ENCODE data around the gene CNTNAP1.

CNTNAP1 gene

DNA sequence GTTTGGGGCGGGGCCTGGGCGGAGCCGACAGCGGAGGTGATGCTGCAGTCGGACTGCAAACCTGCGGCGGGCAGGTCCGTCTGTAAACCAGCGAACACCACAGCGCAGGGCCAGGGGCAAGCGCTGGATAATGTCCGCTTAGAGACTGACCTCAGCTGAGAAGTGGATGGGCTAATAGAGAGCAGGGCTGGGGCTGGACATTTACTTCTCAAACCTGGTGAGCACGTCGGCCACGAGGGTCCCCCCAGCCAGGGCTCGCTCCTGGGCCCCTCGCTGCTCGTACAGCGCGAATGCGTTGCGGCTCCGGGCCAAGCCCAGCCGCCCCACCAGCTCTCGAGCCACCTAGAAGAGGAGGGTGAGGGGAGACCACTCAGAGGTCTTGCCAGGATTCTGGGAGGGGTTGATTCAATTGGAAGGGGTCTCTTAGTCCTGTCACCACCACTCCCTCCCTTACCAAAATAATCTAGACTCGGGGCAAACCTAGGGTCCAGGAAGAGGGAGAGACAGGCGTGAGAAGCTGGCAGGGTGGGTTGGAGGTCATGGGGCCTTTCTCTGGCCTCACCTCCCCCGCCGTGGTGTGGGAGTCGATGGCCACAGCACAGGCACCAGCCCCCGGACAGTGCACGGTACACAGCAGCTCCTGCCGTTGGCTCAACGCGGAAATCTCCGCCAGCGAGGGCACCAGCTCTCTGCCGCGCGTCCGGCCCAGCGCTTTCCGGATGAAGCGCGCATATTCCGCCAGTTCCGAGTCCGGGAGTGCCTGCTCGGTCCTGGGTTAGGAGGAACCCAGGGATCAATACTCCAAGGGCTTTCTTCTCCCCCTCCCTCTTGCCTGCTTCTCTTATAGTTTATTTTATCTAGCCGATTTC lies 11.3 kb upstream of the CNTNAP1 start:
- DNase-seq: no peak

DNA sequence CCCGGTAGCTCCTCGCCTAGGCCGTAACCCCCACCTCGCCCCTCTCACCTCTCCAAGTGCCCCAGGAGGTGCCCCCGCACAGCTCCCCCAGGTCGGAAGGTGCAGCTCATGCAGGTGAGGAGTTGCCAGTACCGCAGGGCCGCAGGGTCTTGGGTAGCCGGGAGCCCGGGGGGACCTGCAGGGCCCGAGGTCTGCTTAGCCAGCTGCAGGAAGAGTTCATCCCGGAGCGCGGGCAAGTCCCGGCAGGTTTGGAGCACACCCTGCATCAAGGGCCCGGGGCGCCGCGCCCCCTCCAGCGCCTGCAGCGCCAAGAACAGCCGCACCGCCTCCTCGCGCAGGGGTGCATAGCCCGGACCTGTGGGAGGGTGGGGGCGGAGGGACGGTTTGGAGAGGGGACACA lies 10.3 kb upstream of the CNTNAP1 start:
- DNase-seq: no peak

DNA sequence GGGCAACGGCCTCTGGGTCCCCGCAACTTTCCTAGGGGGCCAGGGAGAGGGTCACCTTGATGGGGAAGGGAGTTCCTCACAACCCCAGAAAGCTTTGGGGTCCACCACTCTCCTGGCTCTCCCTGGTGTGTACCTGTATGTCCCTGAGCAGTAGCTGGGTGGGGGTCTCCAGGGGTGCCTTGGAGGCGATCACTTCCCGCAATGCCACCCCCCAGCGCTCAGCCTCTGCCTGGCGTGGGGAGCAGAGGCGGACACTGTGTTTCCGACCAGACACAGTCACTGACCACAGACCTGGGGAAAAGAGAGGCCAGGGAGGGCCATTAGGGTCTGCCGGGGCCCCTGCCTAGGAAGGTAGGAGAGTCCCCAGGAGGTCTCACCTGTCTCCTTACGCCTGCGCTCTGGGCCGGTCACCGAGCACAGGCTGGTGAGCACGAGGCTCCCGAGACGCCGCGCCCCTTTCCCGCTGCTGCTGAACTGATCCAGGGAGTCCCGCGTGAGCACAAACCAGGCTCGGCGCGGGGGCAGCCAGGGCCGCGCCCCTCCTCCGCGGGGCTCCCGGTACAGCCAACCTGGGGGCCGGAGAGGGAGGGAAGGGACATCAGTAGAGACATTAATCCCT lies 9.0 kb upstream of the CNTNAP1 start:
- no peak for DNase-seq

DNA sequence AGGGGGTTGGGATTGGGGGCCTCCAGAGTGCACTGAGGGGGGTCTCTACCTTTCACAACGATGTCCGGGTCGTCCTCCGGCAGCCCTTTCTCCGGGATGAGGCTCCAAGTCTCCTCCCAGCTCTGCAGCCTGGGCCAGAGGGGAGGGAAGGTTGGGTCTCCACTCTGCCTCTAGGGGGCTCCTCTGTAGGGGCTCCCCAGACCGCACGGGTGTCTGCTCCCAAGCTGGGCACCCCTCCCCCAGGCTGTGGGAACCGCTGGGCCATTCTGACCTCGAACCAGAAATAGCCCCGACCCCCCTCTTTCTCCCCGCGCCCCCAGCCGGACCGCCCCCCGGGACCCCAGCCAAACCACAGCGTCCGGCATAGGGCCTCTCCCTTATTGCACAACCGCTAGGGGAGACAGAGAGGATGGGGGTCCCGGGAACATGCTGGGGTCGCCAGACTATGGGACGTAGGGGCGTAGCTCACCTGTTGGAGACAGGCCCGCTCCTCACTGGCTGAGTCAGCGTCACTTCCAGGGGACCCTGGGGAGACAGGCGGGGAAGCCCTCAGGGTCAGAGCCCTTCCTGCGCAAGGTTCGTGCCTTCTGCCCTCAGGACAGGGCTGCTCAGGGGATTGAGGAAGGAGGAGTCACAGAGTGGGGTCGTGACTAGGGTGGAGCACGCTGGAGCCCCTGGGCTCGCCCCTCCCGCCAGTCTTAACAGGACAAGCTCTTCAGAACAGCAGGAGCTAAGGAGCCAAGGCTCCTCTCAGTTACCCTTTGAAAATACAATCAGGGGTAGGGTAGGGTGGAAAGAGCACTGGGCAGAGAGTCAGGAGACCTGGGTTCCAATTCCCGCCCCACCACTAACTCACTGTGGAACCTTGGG lies 8.2 kb upstream of the CNTNAP1 start:
- peak; percentile 55 for DNase-seq

DNA sequence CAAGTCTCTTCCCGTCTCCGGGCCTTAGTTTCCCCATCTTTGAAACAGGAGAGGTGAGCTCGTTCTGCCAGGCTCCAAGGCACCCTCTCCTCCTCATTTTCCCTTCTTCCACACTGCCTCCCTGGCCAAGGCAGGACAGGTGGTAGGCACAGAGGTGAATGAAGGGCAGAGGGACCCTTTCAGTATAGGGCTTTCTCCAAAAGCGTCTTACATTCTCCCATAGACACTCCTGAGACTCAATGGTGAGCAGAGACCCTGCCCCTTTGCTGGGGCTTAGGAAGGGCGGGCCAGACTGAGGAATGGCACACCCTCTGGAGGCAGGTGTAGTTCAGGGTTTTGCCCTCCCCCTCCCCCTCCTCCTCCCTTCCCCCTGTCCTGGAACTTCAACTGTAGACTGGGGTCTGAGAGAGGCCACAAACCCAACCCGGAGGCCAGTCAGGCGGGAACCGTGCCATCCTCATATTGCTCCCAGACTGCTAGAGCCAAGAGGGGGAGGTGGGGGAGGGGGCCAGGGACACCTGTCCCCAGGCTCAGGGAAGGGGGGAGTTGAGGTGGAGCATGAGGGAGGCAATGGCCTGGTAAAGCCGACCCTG lies 7.5 kb upstream of the CNTNAP1 start:
- no peak for DNase-seq

DNA sequence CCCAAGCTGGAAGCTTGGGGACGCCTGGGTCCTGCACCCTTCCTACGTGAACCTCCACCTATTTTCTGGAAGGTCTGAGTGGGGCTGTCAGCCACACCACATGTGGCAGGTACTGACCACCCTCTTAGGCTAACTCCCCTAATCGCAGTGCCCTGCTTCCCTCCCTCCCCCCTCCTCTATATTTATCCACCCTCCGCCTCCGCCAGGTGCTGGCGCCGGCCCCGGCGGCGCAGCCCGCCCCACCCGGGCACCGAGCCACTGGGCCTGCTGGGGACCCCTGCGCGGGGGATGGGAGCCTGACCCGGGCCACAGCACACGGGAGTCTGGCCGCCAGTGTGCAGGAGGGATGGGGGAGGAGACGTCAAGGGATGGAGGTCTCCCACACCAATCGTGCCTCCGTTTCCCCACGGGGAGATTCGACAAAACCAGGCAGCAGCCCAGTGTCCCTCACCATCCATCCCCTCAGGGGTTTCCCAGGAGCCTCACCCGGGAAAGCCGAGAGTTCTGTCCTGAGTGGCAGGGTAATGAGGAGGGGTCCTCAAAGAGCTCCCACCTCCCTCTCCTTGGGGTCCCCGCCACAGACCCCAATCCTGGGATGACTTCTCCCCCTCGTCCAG lies 6.9 kb upstream of the CNTNAP1 start:
- DNase-seq: no peak

DNA sequence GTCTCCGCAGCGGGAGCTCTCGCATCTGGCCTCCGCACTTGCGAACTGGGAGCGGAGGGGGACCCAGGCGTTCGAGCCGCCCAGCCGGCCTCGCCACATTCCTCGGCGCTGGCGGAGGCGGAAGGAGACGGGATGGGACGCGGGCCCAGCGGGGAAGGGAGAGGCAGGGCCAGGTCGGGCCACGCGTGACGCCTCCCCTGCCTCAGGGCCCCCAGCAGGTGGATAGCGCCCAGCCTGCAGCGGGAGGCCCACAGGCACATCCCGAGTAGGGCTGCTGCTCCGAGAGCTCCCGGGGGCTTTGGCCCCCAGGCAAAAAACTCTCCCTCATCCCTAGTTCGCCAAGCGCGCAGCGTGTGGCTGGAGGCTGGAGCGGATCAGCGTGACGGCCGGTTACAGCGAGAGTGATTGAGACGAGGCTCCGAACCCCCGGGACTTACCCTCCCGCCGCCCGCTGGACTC lies 6.3 kb upstream of the CNTNAP1 start:
- peak; percentile 41 for DNase-seq

DNA sequence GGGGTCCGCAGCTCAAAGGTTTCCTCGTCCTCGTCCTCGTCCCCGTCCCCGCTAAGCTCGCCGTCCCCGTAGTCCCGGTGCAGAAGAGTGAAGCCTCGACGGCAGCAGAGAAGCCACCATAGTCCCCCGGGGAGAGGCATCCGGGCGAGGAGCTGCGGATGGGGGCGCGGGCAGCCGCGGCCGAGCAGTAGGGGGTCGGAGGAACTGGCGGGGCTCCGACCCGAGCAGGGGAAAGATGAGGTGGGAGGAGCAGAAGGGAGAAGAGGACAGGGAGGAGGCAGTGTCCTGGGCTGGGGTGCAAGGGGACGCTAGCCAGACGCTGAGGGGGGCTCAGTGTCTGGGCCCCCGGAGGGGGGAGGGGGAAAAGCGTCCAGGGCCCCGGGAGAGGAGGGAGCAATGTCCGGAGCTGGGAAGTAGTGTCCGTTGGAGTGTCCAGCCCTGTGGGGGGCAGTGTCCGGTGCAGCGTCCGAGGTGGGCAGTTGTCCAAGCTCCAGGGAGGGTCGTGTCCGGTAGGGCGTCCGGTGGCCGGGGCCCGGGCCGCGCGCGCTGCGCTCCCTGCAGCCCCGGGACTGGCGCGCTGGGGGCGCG lies 5.8 kb upstream of the CNTNAP1 start, which contains the start of gene PLEKHH3:
TSS of gene PLEKHH3 (minus strand) at position 571 of the 588 bp plus-strand sequence. CDS start at position 140, 431 bp downstream.
- peak; percentile 30 for DNase-seq

DNA sequence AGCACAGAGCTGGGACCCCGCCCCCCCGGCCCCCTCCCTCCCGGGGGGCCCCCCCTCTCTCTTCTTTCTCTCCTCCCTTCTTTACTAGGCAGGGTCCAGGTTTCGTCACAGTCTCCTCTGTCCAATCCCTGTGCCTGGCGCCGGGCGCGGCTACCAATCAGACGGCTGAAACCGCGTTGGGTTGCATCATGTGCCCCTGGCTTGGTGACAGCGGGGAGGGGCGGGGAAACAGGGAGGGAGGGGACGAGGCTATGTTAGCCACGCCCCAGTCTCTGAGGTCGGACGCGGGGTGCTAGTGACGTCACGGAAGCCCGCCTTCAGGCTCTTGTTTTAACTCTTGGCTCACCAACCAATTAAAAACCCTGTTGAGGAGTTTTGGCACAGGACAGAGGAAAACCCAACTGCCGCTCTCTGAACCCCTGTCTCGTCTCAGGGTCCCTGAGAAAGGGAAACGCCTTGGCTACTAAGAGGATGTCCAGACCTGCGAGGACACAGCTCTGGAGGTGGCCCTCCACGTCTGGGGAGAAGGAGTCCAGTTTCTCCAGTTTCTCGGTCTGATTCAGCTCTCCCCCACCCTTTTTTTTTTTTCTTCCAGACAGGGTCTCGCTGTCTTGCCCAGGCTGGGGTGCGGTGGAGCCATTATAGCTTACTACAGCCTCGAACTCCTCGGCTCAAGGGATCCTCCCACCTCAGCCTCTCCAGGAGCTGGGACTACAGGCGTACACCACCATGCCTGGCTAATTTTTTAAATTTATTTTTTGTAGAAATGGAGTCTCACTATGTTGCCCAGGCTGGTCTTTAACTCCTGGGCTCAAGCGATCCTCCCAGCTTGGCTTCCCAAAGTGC lies 5.1 kb upstream of the CNTNAP1 start:
- peak; percentile 100 for DNase-seq

DNA sequence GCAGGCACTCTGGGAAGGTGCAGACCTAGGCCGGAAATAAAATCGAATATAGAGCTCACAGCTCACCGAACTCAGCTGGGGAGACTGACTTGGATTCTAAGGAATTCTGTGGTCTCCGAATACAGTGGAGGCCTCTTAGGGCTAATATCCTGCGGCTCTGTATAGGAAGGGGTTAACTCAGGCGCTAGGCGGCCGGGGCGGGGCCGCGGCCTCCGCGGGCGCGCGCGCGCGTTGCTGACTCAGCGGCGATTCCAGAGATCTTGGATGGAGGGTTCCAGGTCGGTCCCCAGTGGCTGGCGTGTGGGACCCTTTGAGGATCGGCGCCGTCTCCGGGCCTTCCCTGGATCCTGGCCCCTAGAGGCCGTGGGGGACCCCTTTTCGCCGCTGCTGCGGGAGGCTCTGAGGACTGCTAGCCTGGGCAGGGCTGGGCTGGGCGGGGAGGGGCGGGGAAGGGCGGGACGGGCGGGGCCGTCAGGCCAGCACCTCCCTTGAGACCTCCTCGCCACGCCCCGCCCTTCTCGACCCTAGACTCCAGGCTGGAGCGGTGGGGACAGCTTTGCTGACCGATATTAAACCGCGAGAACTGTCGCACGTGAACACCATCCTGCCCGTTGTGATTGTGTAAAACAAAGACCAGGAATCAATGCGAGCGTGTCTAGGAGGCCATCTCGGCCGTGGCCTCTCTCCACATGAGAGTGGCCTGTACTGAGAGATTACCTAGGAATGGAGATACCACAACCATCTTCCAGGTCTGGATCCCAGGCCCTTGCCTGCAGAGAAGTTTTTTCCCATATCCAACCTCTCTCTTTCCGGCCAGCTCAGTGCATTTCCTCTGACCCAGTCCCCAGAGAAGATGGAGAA lies 4.2 kb upstream of the CNTNAP1 start:
- peak; percentile 90 for DNase-seq

DNA sequence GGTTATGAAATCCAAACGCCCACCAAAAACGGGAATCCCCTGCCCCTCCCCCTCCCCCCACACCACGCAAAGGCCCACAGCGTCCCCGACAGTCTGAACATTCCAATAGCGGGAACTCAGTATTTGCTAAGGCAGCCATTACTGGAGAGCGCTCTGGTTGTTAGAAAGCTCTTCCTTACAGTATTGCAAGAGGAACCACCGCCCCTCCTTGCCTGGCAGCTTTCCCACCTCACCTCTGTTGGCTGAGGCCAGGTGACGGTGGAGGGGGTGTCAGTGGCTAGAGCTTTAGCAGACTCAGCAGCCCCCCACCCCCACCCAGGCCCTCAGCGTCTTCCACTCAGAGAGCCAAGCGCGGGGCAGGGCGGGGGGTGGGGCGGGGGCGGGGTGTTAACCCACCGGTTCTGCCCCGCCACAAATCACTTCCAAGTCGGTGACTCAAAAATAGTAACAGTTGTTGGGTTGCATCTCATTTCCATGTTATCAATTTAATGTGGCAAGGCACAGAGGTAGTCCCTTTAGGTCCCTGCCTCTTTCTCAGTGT lies 3.3 kb upstream of the CNTNAP1 start:
- peak; percentile 66 for DNase-seq

DNA sequence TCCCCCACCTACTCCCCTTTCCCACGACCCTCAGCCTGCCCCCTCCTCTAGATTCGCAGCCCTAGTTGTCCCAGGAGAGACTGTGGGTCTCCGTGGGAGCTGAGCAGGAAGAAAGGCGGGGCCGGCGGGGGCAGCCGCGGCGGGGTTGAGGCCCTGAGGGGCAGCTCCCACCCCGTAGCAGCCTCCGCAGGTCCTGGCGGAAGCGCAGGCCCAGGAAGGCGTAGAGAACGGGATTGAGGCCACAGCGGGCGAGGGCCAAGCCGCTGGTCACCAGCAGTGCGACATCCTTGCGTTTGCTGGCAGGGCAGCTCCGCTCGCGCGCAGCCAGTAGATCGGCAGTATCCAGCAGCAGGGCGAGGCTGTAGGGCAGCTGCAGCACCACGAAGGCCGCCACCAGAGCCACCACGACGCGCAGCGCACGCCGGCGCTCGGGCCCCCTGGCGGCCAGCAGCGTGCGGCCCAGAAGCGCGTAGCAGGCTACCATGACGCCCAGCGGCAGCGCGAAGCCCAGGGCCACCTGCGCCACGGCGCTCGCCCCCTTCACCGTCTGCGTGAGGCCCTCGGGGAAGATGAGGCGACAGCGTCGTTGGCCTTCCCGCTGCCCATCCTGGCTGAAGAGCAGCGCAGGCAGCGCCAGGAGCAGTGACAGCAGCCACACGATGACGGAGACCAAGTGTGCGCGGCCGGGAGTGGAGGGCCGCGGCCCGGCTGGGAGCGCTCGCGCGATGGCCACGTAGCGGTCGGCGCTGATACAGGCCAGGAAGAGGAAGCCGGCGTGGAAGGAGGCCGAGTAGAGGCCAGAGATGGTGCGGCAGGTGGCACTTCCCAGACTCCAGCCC lies 2.6 kb upstream of the CNTNAP1 start:
- peak; percentile 78 for DNase-seq

DNA sequence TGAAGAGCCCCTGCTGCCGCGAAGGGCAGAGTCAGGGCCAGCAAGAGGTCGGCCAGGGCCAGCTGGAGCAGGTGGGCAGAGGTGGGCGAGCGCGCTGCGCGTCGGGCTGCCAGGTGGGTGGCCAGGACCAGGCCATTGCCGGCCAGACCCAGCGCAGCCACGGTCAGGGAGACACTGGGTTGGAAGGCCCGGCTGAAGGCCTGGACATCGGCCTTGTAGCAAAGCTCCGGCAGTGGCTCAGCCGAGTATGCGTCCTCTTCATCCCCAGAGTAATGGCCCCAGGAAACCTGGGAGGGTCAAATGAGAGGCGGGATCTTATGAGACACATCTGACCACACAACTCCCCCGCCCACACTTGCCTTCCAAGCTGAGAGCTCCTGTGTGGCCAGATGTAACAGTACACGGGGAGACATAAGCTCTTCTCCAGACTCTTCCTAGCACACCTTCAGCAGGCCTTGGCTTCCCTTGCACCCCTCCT lies 2.0 kb upstream of the CNTNAP1 start:
- no peak for DNase-seq

DNA sequence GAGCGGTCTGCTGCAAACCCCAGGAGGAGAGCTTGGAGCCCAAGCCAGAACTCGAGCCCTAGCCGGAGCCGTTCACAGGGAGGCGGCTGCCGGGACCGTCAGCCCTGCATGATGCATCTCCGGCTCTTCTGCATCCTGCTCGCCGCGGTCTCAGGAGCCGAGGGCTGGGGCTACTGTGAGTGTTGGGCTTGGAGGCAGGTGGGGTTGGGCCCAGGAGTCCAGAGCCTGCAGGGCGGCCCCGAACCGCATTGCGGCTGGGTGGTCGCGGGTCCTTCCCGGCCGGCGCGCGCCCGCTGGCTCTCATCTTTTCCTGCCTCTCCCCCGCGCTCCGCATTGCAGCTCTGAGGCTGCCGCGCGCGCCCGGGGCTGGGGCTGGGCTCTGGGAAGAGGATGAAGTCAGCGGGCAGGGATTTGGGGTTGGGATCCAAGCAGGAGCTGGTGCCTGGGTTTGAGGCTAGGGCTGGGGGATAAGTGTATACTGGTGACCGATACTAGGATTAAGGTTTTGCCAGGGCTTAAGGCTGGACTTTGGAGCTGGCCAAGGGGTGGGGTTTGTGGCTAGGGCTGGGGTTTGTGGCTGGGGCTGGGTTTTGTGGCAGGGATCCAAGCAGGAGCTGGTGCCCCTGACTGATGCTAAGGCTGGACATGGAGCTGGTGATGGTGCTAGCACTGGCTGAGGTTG lies 532 bp downstream of the CNTNAP1 start:
- peak; percentile 48 for DNase-seq

DNA sequence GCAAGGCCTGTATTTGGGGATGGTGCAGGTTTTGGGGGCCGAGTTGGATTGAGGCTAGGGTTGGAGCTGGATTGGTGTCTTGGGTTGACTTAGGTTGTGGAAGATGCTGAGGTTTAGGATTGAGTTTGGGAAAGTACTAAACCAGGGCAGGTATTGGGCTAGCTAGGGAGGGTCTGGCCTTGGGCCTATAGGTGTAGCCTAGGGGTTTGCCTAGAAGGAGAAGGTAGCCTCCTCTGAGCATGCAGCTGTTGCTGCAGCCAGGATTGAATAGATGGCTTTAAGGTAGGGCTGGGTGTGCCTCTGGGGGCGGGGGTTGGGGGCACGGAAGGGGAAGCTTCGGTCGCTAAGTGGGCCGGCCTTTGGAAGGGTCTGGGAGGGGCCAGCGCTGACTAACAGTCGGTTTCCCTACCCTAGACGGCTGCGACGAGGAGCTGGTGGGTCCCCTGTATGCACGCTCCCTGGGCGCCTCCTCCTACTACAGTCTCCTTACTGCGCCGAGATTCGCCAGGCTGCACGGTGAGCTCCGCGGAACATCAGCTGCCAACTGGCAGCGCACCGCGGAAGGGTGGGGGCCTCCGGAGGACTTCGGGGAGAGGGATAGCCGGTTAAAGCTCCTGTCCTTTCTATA lies 1.2 kb downstream of the CNTNAP1 start:
- DNase-seq: peak; percentile 20

DNA sequence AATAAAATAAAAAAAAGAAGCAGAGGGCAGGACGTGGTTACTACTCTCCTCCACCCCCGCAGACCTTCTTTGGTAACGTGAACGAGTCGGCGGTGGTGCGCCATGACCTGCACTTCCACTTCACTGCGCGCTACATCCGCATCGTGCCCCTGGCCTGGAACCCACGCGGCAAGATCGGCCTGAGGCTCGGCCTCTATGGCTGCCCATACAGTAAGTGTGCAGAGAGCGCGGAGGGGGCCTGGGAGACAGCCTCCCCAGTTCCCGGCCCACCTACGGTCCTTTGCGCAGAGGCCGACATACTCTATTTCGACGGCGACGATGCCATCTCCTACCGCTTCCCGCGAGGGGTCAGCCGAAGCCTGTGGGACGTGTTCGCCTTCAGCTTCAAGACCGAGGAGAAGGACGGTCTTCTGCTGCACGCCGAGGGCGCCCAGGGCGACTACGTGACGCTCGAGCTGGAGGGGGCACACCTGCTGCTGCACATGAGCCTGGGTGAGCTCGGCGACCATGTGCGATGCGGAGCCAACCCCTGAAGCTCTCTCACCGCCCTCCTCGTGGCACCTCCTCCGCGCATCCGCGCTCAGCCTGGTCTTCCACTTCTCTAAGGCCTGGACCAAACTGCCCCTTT lies 2.7 kb downstream of the CNTNAP1 start:
- DNase-seq: no peak

DNA sequence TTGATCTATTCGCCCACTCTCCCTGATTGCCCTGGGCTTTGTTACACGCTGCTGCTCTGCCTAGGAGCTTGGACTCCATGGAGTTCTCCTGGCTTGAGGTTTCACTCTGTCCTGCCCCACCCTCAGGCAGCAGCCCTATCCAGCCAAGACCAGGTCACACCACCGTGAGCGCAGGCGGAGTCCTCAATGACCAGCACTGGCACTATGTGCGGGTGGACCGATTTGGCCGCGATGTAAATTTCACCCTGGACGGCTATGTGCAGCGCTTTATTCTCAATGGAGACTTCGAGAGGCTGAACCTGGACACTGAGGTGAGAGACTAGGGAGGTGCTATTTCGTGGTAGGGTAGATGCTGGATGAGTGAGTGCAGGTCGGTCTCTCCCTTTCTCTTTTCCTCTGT lies 3.5 kb downstream of the CNTNAP1 start:
- DNase-seq: no peak
